Liver (tissue), 9 donors: Measurements from ENCODE around the gene NRG3. TPM values are rescaled to one million over a fixed set of nuclear protein-coding genes. Genes with fewer than 3 reads are reported as not detected.

Experiments
- DNase-seq: peaks from one replicate; pipeline ENCODE4 v3.0.0-alpha.2; 2017; ENCODE audit warnings: low spot score
- H3K27ac ChIP-seq, 2 donors: one replicate each; pipeline ENCODE4 v1.7.0; 2013; ENCODE audit warnings: inconsistent platforms in 2 of 2, low read length in 2 of 2, control low read depth in 1 of 2, low read depth in 1 of 2, mild to moderate bottlenecking in 1 of 2
- H3K27me3 ChIP-seq, 4 donors: one replicate each; pipeline versions ENCODE4 v1.6.1 to v1.7.0; 2013; ENCODE audit warnings: low read length in 3 of 4, inconsistent platforms in 1 of 4, mild to moderate bottlenecking in 1 of 4, moderate library complexity in 1 of 4; ENCODE audit not compliant: control insufficient read depth in 4 of 4, insufficient read depth in 4 of 4
- H3K36me3 ChIP-seq, 4 donors: one replicate each; pipeline versions ENCODE4 v1.6.1 to v1.7.0; 2013; ENCODE audit warnings: low read length in 3 of 4, mild to moderate bottlenecking in 3 of 4, low read depth in 1 of 4, moderate library complexity in 1 of 4; ENCODE audit not compliant: control insufficient read depth in 4 of 4, insufficient read depth in 3 of 4
- H3K4me1 ChIP-seq, 4 donors: one replicate each; pipeline versions ENCODE4 v1.6.1 to v1.7.0; 2013; ENCODE audit warnings: low read length in 3 of 4, mild to moderate bottlenecking in 3 of 4, moderate library complexity in 1 of 4; ENCODE audit not compliant: control insufficient read depth in 4 of 4, insufficient read depth in 4 of 4
- H3K4me3 ChIP-seq, 3 donors: one replicate each; pipeline versions ENCODE4 v1.6.1 to v1.7.0; 2013; ENCODE audit warnings: low read length in 3 of 3, control low read depth in 1 of 3, low read depth in 1 of 3, mild to moderate bottlenecking in 1 of 3
- H3K9ac ChIP-seq, 2 donors: one replicate each; pipeline ENCODE4 v1.7.0; 2013; ENCODE audit warnings: low read length in 2 of 2, mild to moderate bottlenecking in 2 of 2, moderate library complexity in 2 of 2, control low read depth in 1 of 2, low read depth in 1 of 2
- H3K9me3 ChIP-seq, 4 donors: one replicate each; pipeline versions ENCODE4 v1.6.1 to v1.7.0; 2013; ENCODE audit warnings: low read length in 3 of 4; ENCODE audit not compliant: control insufficient read depth in 4 of 4
- ATF3 ChIP-seq: IDR thresholded peaks from 2 replicates; pipeline ENCODE4 v1.6.1; 2016; ENCODE audit warnings: antibody characterized with exemption
- CTCF ChIP-seq: fragments of 150-350 bp; IDR thresholded peaks from 2 replicates; pipeline ENCODE4 v1.5.1; 2017; ENCODE audit warnings: improper control_type of control experiment, low read depth, low read length; ENCODE audit not compliant: missing input control
- EGR1 ChIP-seq, 2 donors: IDR thresholded peaks; 2 replicates each; pipeline ENCODE4 v1.6.1; 2016 to 2018; ENCODE audit warnings: antibody characterized with exemption in 2 of 2, low read depth in 2 of 2
- FOXA1 ChIP-seq: IDR thresholded peaks from 2 replicates; pipeline ENCODE4 v1.6.1; 2016; ENCODE audit warnings: antibody characterized with exemption
- FOXA2 ChIP-seq: IDR thresholded peaks from 2 replicates; pipeline ENCODE4 v1.6.1; 2016; ENCODE audit warnings: antibody characterized with exemption
- GABPA ChIP-seq, 2 donors: IDR thresholded peaks in 1 of 2; conservative IDR thresholded peaks in 1 of 2; 2 replicates each; pipeline ENCODE4 v1.6.1; 2016; ENCODE audit warnings: antibody characterized with exemption in 2 of 2, mild to moderate bottlenecking in 1 of 2, moderate library complexity in 1 of 2
- HNF4A ChIP-seq, 2 donors: conservative IDR thresholded peaks; 2 replicates each; pipeline ENCODE4 v1.6.1; 2016; ENCODE audit warnings: antibody characterized with exemption in 2 of 2, mild to moderate bottlenecking in 2 of 2
- JUND ChIP-seq, 2 donors: IDR thresholded peaks; 2 replicates each; pipeline ENCODE4 v1.6.1; 2016; ENCODE audit warnings: antibody characterized with exemption in 2 of 2
- MAX ChIP-seq: IDR thresholded peaks from 2 replicates; pipeline ENCODE4 v1.6.1; 2016; ENCODE audit warnings: antibody characterized with exemption
- NR2F2 ChIP-seq: IDR thresholded peaks from 2 replicates; pipeline ENCODE4 v1.6.1; 2016; ENCODE audit warnings: antibody characterized with exemption
- RAD21 ChIP-seq, 2 donors: IDR thresholded peaks; 2 replicates each; pipeline ENCODE4 v1.6.1; 2016; ENCODE audit warnings: antibody characterized with exemption in 2 of 2, mild to moderate bottlenecking in 2 of 2
- REST ChIP-seq: IDR thresholded peaks from 2 replicates; pipeline ENCODE4 v1.6.1; 2016; ENCODE audit warnings: antibody characterized with exemption, mild to moderate bottlenecking
- RXRA ChIP-seq, 2 donors: IDR thresholded peaks; 2 replicates each; pipeline ENCODE4 v1.6.1; 2017 to 2018; ENCODE audit warnings: antibody characterized with exemption in 2 of 2, mild to moderate bottlenecking in 1 of 2
- SP1 ChIP-seq: IDR thresholded peaks from 2 replicates; pipeline ENCODE4 v1.6.1; 2018; ENCODE audit warnings: antibody characterized with exemption, mild to moderate bottlenecking
- TAF1 ChIP-seq: conservative IDR thresholded peaks from 2 replicates; pipeline ENCODE4 v1.6.1; 2016; ENCODE audit warnings: antibody characterized with exemption, mild to moderate bottlenecking
- YY1 ChIP-seq: IDR thresholded peaks from 2 replicates; pipeline ENCODE4 v1.6.1; 2016; ENCODE audit warnings: antibody characterized with exemption, mild to moderate bottlenecking
- ZBTB33 ChIP-seq: IDR thresholded peaks from 2 replicates; pipeline ENCODE4 v1.6.1; 2016; ENCODE audit warnings: antibody characterized with exemption
- WGBS: extraction: QIAGEN DNeasy Blood & Tissue Kit; methylation state at CpG from one replicate; pipeline ENCODE4 v1.1.7; 2013; 5-methylcytosine and 5-hydroxymethylcytosine counted together
- polyA plus RNA-seq, 2 donors: library from polyadenylated mRNA; stranded (reverse) in 1 of 2; unstranded in 1 of 2; fragments of 200-250 nt in 1 of 2; fragments of >200 nt in 1 of 2; fragmentation: Nextera tagmentation in 1 of 2; extraction: Ambion mirVana in 1 of 2; gene quantifications; one replicate each; pipeline versions ENCODE4 v1.2.1 to v1.2.3, GENCODE V29; 2013 to 2015
- total RNA-seq, 2 donors: library from RNA; depleted of rRNA; stranded (reverse); fragments of >200 nt; gene quantifications; one replicate each; pipeline ENCODE4 v1.2.3, GENCODE V29; 2014
- donor health status: healthy.
- donor health status: healthy.
- donor health status: healthy.
- donor health status: healthy.
- donor health status: healthy.

The NRG3 gene
- total and polyA plus RNA-seq, 4 donors = 0.24 to 3.7 (median 0.38) TPM

GRCh38 chr10:82221601-82222149 lies 346.7 kb downstream of the NRG3 start:
- H3K4me1 ChIP-seq = no peaks in the 10 kb centered on the region
- no peaks in the 10 kb centered on the region for H3K9me3 ChIP-seq
- 47% methylated on average over 2 of the region's 2 CpGs for WGBS
- H3K9ac ChIP-seq = no peak overlapping the region
- no peak overlapping the region for H3K27ac ChIP-seq
- no peaks in the 10 kb centered on the region for H3K27me3 ChIP-seq
- TF ChIP-seq RAD21 (IDR thresholded peaks at IDR 0.05) = no peak
- TF ChIP-seq FOXA2 = no peak
- no peak for TF ChIP-seq HNF4A (conservative IDR thresholded peaks at IDR 0.05)
- no peak for TF ChIP-seq EGR1 (IDR thresholded peaks at IDR 0.05; ENCODE audit: low read depth in 2 of 2)
- TF ChIP-seq YY1 = no peak
- TF ChIP-seq ATF3 = no peak
- no peak for TF ChIP-seq GABPA (IDR thresholded peaks at IDR 0.05 in 1 of 2, conservative IDR thresholded peaks at IDR 0.05 in 1 of 2)
- TF ChIP-seq ZBTB33 = no peak
- no peak for TF ChIP-seq FOXA1
- no peak for TF ChIP-seq CTCF
- no peak for TF ChIP-seq REST
- no peak for TF ChIP-seq JUND (IDR thresholded peaks at IDR 0.05)
- TF ChIP-seq MAX = no peak
- no peak for TF ChIP-seq SP1
- TF ChIP-seq NR2F2 = no peak
- no peak for TF ChIP-seq TAF1
- no peak for TF ChIP-seq RXRA (IDR thresholded peaks at IDR 0.05)
- H3K4me3 ChIP-seq = no peak overlapping the region
- DNase-seq = no peak
- no peaks in the 10 kb centered on the region for H3K36me3 ChIP-seq
